Loucy (cell line): ENCODE data around the gene XRCC5.

Experiments
- H2AFZ ChIP-seq: fragments of 200-600 bp; sonication (generic); 2 replicates; pipeline ENCODE4 v1.6.0; 2016; ENCODE audit warnings: antibody characterized with exemption, mild to moderate bottlenecking, low read length, moderate library complexity
- H3F3A ChIP-seq: fragments of 200-600 bp; 2 replicates; pipeline ENCODE4 v1.6.0; 2016; ENCODE audit warnings: antibody characterized with exemption, low read depth, mild to moderate bottlenecking
- H3K27me3 ChIP-seq: fragments of 200-600 bp; sonication (generic); 2 replicates; pipeline ENCODE4 v1.6.1; 2014; ENCODE audit warnings: low read length, mild to moderate bottlenecking; ENCODE audit not compliant: insufficient read depth, poor library complexity, severe bottlenecking
- H3K36me3 ChIP-seq: fragments of 200-600 bp; sonication (generic); 2 replicates; pipeline ENCODE4 v1.6.1; 2016; ENCODE audit warnings: low read length; ENCODE audit not compliant: insufficient read depth
- H3K4me1 ChIP-seq: fragments of 200-600 bp; sonication (generic); 2 replicates; pipeline ENCODE4 v1.5.1; 2014; ENCODE audit warnings: low read length, mild to moderate bottlenecking; ENCODE audit not compliant: insufficient read depth, poor library complexity, severe bottlenecking
- H3K4me2 ChIP-seq: fragments of 200-600 bp; sonication (generic); 2 replicates; pipeline ENCODE4 v1.6.0; 2014; ENCODE audit warnings: antibody characterized with exemption, low read length, low read depth, mild to moderate bottlenecking; ENCODE audit not compliant: poor library complexity, severe bottlenecking
- H3K4me3 ChIP-seq: fragments of 200-600 bp; sonication (generic); 2 replicates; pipeline ENCODE4 v1.5.1; 2014; ENCODE audit warnings: low read length, mild to moderate bottlenecking, mixed read lengths; ENCODE audit not compliant: poor library complexity, severe bottlenecking
- H3K79me2 ChIP-seq: fragments of 200-600 bp; sonication (generic); 2 replicates; pipeline ENCODE4 v1.6.1; 2014; ENCODE audit warnings: low read length; ENCODE audit not compliant: insufficient read depth
- H3K9ac ChIP-seq: fragments of 200-600 bp; sonication (generic); 2 replicates; pipeline ENCODE4 v1.6.0; 2014; ENCODE audit warnings: mild to moderate bottlenecking, low read depth, low read length, moderate library complexity; ENCODE audit not compliant: poor library complexity, severe bottlenecking
- H3K9me2 ChIP-seq: fragments of 200-600 bp; sonication (generic); replicated peaks from 2 replicates; pipeline ENCODE4 v1.6.1; 2016; ENCODE audit warnings: low read depth, low read length, mixed read lengths
- H3K9me3 ChIP-seq: fragments of 200-600 bp; sonication (generic); 2 replicates; pipeline ENCODE4 v1.6.1; 2014; ENCODE audit warnings: mild to moderate bottlenecking, antibody characterized with exemption, low read length, low read depth; ENCODE audit not compliant: insufficient read depth
- H4K20me1 ChIP-seq: fragments of 200-600 bp; sonication (generic); 2 replicates; pipeline ENCODE4 v1.6.0; 2014; ENCODE audit warnings: antibody characterized with exemption, low read length, mild to moderate bottlenecking; ENCODE audit not compliant: insufficient read depth, poor library complexity, severe bottlenecking
- CTCF ChIP-seq: fragments of 200-600 bp; sonication (generic); conservative IDR thresholded peaks from 2 replicates; pipeline ENCODE4 v1.5.1; 2014; ENCODE audit warnings: mild to moderate bottlenecking, antibody characterized with exemption, low read length
- EZH2phosphoT487 ChIP-seq: fragments of 200-600 bp; IDR thresholded peaks from 2 replicates; pipeline ENCODE4 v1.6.1; 2018; ENCODE audit warnings: antibody characterized with exemption, mild to moderate bottlenecking, moderate library complexity, borderline replicate concordance

XRCC5 gene

GRCh38 chr2:216147172-216148131, 38.3 kb downstream of the XRCC5 start:
- Histone ChIP-seq H3K36me3 (peaks cover 97% of the 10 kb centered on the region), H3K9ac (no peak overlapping the region), H3K27me3 (no peaks in the 10 kb centered on the region)

GRCh38 chr2:216148983-216149382, 39.8 kb downstream of the XRCC5 start:
- TF ChIP-seq EZH2phosphoT487 (no peak), CTCF (no peak)
- no peaks in the 10 kb centered on the region for H3K4me1 ChIP-seq
- peaks cover 97% of the 10 kb centered on the region for H3K36me3 ChIP-seq
- H2AFZ ChIP-seq, result no peak overlapping the region
- H3K9me3 ChIP-seq, result no peaks in the 10 kb centered on the region
- peaks cover 5% of the 10 kb centered on the region for H4K20me1 ChIP-seq
- H3K4me2 ChIP-seq, result no peak overlapping the region
- H3K9me2 ChIP-seq, result no peaks in the 10 kb centered on the region
- H3K9ac ChIP-seq, result no peak overlapping the region
- no peaks in the 10 kb centered on the region for H3K27me3 ChIP-seq
- H3F3A ChIP-seq, result no peaks in the 10 kb centered on the region
- H3K79me2 ChIP-seq, result peaks cover 35% of the 10 kb centered on the region; the same call in 1 of the 2 replicates
- no peak overlapping the region for H3K4me3 ChIP-seq

More at GRCh38 chr2:216147172-216148131, 38.3 kb downstream of the XRCC5 start:
- no peaks in the 10 kb centered on the region for H3K9me2 ChIP-seq
- no peaks in the 10 kb centered on the region for H3K4me1 ChIP-seq
- H3K9me3 ChIP-seq, result no peaks in the 10 kb centered on the region
- H3F3A ChIP-seq, result no peaks in the 10 kb centered on the region
- peaks cover 12% of the 10 kb centered on the region for H4K20me1 ChIP-seq
- no peak overlapping the region for H2AFZ ChIP-seq
- no peak overlapping the region for H3K4me3 ChIP-seq
- TF ChIP-seq CTCF, result no peak
- TF ChIP-seq EZH2phosphoT487, result no peak
- no peak overlapping the region for H3K4me2 ChIP-seq
- H3K79me2 ChIP-seq, result peaks cover 29% of the 10 kb centered on the region; the same call in 1 of the 2 replicates

- TF ChIP-seq EZH2phosphoT487 (no peak), CTCF (no peak)
- Histone ChIP-seq H3F3A (no peaks in the 10 kb centered on the region), H3K4me3 (no peak overlapping the region), H3K36me3 (peaks cover 97% of the 10 kb centered on the region), H3K9ac (no peak overlapping the region), H3K4me1 (no peaks in the 10 kb centered on the region), H3K9me3 (no peaks in the 10 kb centered on the region), H3K4me2 (no peak overlapping the region), H3K79me2 (peaks cover 42% of the 10 kb centered on the region; the same call in 1 of the 2 replicates), H3K27me3 (no peaks in the 10 kb centered on the region), H4K20me1 (peaks cover 9% of the 10 kb centered on the region), H2AFZ (no peak overlapping the region), H3K9me2 (no peaks in the 10 kb centered on the region)
These were observed 40.6 kb downstream of the XRCC5 start for GRCh38 chr2:216149741-216150140.
